HG03558 (cell line): Measurements from ENCODE around the gene PARD3B.

Source experiments
- ATAC-seq: cut with Tn5 transposase; IDR thresholded peaks from one replicate; pipeline ENCODE4 v1.9.1; 2021; ENCODE audit warnings: moderate number of reproducible peaks; ENCODE audit not compliant: unreplicated experiment; ENCODE audit errors: extremely low read depth

Gene PARD3B, protein sequence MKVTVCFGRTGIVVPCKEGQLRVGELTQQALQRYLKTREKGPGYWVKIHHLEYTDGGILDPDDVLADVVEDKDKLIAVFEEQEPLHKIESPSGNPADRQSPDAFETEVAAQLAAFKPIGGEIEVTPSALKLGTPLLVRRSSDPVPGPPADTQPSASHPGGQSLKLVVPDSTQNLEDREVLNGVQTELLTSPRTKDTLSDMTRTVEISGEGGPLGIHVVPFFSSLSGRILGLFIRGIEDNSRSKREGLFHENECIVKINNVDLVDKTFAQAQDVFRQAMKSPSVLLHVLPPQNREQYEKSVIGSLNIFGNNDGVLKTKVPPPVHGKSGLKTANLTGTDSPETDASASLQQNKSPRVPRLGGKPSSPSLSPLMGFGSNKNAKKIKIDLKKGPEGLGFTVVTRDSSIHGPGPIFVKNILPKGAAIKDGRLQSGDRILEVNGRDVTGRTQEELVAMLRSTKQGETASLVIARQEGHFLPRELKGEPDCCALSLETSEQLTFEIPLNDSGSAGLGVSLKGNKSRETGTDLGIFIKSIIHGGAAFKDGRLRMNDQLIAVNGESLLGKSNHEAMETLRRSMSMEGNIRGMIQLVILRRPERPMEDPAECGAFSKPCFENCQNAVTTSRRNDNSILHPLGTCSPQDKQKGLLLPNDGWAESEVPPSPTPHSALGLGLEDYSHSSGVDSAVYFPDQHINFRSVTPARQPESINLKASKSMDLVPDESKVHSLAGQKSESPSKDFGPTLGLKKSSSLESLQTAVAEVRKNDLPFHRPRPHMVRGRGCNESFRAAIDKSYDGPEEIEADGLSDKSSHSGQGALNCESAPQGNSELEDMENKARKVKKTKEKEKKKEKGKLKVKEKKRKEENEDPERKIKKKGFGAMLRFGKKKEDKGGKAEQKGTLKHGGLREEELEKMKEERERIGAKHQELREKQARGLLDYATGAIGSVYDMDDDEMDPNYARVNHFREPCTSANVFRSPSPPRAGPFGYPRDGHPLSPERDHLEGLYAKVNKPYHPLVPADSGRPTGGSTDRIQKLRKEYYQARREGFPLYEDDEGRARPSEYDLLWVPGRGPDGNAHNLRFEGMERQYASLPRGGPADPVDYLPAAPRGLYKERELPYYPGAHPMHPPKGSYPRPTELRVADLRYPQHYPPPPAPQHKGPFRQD (N-terminal part only)

DNA sequence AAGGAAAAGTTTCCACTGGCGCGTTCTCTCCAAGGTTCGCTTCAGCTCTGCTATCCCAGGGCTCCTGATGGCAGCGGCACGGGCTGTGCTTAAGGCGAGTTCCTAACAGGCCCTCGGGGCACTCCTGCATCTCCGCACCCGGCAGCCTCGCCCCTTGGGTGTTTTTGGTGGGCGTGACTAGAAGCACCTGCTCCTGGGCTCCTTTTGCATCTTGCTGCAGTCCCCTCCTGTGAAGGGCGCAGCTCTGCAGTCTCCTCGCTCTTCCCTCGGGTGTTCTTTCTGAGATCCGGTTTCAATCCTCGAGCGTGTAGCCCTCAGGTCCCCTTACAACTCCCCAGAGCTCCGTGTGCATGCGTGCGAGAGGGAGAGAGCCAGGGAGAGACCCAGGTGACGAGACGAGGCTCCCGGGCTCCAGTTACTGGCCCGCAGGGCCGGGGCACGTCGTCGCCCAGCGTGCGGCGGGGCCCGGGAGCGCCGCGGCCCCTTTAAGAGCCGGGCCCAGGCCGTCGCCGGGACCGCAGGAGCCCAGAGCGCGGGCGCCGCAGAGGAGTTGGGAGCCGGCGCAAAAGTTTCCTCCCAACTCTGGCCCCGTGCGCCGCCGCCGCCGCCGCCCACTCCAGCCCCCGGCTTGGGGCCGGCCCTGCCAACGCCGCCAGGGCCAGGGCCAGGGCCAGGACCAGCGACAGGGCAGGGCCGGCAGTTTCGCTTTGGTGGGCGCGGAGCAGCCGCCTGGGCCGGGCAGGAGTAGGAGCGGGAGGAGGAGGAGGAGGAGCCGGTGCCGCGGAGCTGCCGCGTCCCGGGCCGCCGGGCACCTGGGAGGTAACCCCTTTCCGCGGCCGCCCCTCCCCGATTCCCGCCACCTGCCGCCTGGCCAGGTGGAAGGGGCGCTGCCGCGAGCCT, at the start of gene PARD3B:
Gene PARD3B, plus strand, starts transcription at position 515 of the 900 bp plus-strand sequence. CDS start 525 bp downstream, outside the sequence.
- no peak for ATAC-seq

GRCh38 chr2:204496779-204497178, 48.5 kb upstream of the PARD3B start:
- no peak for ATAC-seq

DNA sequence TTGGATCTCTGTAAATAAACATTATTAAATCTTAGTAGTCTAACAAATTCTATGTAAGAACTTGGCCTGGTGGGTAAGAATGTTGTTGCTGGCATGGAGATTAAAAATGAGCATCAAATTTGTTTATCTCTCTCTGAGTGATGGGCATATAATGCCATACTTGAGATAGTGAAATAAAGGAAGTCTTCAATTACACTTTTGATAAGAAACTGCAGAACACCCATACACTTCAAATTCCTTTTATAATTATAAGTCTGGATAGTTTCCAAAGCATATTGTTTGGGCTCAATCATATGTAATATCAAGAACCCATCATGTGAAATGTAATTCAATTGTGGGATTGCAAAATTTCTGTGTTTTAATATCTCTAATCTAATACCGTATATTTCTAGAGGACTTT, 47.4 kb upstream of the PARD3B start:
- ATAC-seq: no peak

DNA sequence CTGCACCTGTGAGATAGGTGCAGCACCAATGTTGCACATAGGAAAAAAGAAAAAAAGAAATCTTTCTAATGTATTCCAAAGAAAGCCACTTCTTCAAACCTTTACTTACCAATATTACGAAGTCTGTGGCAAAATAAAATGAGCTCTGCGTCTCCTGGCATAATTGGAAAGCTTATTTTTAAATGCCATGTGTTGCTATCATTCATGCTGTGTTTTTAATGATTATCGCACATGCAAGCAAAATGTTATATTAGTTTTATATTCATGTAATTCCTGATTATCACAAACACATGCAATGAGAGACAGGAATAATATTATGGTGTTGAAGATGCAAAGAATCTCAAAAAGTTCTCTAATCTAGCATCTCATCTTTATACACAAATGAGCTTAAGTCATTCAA, 47.0 kb upstream of the PARD3B start:
- ATAC-seq: no peak

DNA sequence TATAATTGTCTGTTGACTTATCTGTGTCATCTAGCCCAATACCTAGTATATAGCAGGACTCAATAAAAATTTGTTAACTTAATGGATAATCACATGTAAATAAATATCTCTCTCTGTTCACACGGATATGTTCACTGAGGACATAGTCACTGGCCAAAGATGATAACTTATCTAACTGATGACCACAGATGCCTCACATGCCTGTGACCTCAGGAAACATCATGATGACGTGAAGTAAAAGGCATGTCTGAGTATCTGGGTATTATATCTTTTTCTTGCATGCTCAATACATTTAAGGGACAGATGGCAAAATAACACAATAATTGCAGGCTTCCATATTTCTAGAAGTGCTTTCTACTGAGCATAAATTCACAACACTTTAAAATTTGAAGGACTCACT, 41.4 kb upstream of the PARD3B start:
- ATAC-seq: no peak

GRCh38 chr2:204504594-204504993, 40.7 kb upstream of the PARD3B start:
- no peak for ATAC-seq

GRCh38 chr2:204505488-204505887, 39.8 kb upstream of the PARD3B start:
- no peak for ATAC-seq

- ATAC-seq: no peak
Observed at GRCh38 chr2:204505946-204506345, 39.3 kb upstream of the PARD3B start.

- no peak for ATAC-seq
Observed at GRCh38 chr2:204507636-204508035, 37.6 kb upstream of the PARD3B start.

DNA sequence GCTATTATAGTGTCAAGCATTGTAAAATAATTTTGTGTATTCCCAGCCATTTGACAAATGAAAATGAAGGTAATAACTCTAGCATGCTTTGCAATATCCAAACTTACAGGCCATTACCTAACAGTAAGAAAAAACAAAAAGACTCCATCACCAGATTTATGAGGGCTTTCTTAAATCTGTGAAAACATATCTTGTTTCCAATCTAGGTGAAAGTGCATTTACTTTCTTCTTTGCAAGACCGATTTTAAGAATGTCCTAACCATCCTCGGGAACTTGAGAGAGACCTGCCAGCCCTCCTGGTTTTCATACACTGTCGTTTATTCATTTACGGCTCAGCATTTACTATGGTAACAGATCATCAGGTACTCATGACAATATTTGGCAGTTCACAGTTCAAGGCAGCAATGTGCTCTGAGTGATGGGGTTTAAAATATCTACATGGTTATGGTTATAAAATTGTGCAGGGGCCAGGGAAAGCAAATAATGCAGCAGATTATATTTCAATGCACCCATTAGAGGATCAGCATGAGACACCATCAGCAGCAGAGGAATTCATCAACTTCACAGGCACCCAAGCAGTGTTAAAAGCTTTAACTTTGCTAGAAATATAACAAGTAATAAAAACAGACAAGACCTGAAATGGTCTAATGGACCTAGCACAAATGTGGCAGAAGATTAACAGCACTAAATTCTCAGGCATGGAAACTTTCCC, 34.4 kb upstream of the PARD3B start:
- no peak for ATAC-seq

DNA sequence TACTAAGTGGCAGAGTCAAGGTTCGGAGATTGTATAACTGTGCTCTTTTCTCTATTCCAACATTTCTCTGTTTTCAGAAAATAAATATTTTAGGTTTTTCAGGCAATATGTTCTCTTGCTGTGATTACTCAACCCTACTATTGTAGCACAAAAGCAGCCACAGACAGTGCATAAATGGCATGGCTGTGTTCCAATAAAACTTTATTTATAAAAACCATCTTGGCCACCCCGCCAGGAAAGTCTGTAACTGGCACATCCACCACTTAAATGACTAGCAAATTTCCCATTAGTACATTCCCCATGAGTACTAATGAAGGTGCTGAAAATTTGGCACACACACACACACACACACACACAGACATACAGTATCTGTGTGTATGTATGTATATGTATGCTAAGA, 30.8 kb upstream of the PARD3B start:
- ATAC-seq: no peak

DNA sequence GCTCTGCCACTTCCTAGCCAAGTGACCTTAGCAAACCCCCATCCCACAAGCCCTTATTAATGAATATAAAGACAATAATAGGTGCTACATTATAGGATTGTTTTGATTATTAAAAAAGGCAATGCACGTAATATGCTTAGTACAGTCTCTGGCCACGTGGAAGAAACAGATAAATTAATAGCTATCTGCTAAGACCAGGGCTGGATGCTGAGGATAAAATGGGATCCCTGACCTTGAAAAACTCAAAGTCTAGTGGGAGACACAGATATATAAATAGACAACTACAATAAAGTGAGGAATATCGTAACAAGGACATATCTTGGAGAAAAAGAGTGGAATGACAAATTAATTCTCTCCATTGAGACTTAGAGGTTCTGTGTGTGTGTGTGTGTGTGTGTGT, 29.9 kb upstream of the PARD3B start:
- ATAC-seq: no peak

DNA sequence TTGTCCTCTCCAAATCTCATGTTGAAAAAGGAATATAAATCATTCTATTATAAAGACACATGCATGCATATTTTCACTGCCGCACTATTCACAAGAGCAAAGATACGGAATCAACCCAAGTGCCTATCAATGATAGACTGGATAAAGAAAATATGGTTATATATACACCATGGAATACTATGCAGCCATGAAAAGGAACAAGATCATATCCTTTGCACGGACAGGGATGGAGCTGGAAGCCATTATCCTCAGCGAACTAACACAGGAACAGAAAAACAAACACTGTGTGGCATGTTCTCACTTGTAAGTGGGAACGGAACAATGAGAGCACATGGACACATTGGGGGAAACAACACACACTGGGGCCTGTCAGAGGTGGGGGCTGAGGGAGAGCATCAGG, 28.1 kb upstream of the PARD3B start:
- no peak for ATAC-seq

DNA sequence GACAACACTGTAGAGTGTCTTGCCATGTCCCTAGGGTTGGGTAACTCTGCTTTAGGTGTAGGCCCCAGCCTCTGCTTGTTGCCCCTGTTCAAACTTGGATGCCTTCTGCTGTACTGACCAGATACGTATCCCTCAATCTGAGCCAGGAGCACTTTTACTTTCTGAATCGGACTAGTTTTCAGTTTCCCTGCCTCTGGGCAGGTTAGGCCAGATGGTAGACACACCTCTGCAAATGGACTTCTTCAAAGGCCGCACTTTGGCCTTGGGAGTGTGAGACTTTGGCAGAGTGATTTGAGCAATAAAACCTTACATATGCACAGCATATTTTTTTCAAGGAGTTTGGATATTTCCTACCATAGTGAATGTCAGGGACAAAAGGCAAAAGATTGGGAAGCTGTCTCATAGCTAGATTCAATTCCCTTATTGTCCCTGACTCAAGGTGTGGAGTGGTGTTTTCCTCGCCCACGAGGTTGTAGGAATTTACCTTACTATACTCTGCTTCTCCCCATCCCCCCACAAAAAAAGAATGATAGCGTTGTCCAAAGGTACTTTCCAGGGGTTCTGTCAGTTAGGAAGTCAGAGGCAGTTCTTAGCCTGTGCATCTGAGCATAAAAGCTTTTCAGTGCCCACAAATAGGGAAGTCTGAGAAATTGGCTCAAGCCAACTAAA, 15.3 kb upstream of the PARD3B start:
- ATAC-seq: no peak

GRCh38 chr2:204530464-204530805, 14.8 kb upstream of the PARD3B start:
- no peak for ATAC-seq

DNA sequence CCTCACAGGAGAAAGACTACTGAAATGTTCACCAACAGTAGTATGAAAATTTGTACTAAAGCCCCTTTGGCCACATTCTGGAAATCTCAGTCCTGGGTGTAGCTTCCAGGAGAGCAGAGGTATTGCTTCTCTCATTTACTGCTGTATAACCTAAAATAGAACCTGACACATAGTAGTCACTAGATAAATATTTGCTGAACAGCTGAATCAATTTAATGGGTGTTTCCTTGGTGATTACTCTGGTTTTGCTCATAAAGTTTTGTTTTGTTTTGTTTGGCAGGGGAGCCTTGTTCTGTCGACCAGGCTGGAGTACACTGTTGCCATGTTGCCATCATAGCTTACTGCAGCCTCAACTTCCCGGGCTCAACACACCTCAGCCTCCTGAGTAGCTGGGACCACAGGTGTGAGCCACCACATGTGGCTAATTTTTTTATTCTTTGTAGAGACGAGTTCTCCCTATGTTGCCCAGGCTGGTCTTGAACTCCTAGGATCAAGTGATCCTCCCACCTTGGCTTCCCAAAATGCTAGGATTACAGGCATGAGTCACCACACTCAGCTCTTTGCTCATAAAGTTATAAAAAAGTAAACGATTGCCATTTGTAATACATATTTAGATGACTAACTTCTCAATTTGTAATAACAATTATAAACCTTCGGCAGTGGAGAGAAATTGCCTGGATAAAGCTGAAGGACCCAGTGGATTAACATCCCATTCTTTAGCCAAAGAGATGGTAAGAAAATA, 11.5 kb upstream of the PARD3B start:
- no peak for ATAC-seq

DNA sequence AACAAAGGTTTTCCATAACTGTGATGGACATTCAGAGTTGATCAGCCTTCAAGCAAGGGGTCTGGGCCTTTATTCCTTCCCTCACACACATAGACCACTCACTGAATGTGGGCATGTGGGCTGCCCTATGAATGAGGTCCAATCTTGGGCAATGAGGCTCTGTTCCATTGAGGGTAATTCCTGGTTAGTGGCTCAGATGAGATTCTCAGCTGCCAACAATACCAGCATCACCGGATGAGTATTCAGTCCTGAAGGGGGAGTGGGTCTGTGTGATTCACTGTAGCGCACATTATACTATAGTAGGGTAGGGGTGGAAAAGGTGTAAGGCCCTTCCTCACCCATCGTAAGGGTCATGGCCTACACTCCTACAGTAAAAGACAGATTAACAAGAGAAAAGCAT, 9.9 kb upstream of the PARD3B start:
- ATAC-seq: no peak

GRCh38 chr2:204535764-204536163, 9.5 kb upstream of the PARD3B start:
- ATAC-seq: no peak
